ENCODE data around the gene HNRNPLL. TPM values are rescaled to one million over a fixed set of nuclear protein-coding genes. Genes with fewer than 3 reads are reported as not detected.
A peak's percentile ranks its signal among the peaks of the same experiment; 100 is the strongest.

HNRNPLL gene
- total RNA-seq, 2 experiments from 2014 or later: 44.9 to 46.5 TPM

DNA sequence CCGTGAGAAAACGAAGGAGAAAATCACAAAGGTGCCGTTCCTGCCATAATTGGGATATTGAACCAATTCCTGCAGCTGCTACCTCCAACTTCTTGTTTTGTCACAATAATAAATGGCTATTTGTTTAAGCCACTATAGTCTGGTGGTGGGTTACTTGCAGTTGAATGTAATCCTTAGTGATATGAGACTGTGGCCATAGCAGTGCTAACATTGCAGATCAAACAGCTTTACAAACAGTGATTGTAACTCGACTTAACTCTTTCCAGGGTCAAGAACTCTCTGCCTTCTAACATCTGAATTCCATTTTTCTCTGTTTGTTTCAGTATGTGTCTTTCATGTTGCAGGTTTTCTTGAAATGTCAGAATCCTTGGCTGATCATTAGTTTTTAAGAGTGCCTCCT, 24.7 kb upstream of the HNRNPLL start:
- ATAC-seq (ENCODE audit: poor library complexity): no peak
- H3K4me1 Mint-ChIP-seq (ENCODE audit: low read depth): peaks cover 18% of the 10 kb centered on the region
- ChIA-PET CTCF (interaction anchor here (1.0 to 3.6 kb wide), 2 partner anchors 23 to 26 kb away, joined by 3 to 17 read pairs; partner anchors contain the start of gene HNRNPLL), POLR2A (interaction anchor here (0.9 kb wide), 1 partner anchor 9 kb away, joined by 3 read pairs; no protein-coding TSS in a partner anchor)
- DNase-seq: no peak
- no peak overlapping the region for H3K4me3 Mint-ChIP-seq
- no peak overlapping the region for H3K27ac Mint-ChIP-seq
- intact Hi-C loops (cut with DNase I, micrococcal nuclease): no loop called here
- H3K36me3 Mint-ChIP-seq (ENCODE audit: low read depth): no peaks in the 10 kb centered on the region
- TF ChIP-seq CTCF (IDR thresholded peaks at IDR 0.05): no peak
- no peaks in the 10 kb centered on the region for H3K36me3 ChIP-seq (ENCODE audit: insufficient read depth, low read length)
- no peak overlapping the region for H3K4me3 ChIP-seq (ENCODE audit: low read length)
- no peaks in the 10 kb centered on the region for H3K27me3 Mint-ChIP-seq
- H3K27ac ChIP-seq (ENCODE audit: low read depth in 1 of 2, low read length in 2 of 2): no peak overlapping the region
- H3K4me1 ChIP-seq (ENCODE audit: insufficient read depth, low read length): peaks cover 15% of the 10 kb centered on the region
- no peaks in the 10 kb centered on the region for H3K27me3 ChIP-seq (ENCODE audit: control insufficient read depth in 1 of 2, insufficient read depth in 2 of 2, low read length in 2 of 2)
- H3K9me3 ChIP-seq (ENCODE audit: control insufficient read depth in 1 of 2, insufficient read depth in 1 of 2, low read length in 2 of 2): no peaks in the 10 kb centered on the region
- no peaks in the 10 kb centered on the region for H3K9me3 Mint-ChIP-seq

DNA sequence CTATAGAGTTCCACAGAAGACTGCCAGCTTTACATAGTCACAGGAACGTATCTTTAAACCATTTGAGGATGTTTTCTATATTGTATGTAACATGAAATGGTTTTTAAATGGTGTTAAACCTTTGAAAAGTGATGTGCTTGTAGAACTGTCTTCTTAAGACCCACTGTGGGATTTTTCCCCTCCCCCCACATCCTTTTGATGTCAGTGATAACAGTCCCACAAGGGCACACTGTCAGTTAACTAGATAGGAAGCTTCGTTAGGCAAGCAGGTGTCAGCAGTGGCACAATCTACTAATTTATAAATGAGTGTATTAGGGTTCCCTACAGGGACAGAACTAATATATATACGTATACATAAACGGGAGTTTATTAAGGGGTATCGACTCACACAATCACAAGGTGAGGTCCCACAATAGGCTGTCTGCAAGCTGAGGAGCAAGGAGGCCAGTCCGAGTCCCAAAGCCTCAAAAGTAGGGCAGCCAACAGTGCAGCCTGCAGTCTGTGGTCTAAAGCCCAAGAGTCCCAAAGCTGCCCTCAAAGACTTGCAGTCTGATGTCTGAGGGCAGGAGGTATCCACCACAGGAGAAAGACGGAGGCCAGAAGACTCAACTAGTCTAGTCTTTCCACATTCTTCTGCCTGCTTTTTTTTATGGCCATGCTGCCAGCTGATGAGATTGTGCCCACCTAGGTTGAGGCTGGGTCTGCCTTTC, 23.8 kb upstream of the HNRNPLL start:
- H3K4me1 Mint-ChIP-seq (ENCODE audit: low read depth): peaks cover 18% of the 10 kb centered on the region
- H3K4me1 ChIP-seq (ENCODE audit: insufficient read depth, low read length): peaks cover 15% of the 10 kb centered on the region
- H3K9me3 Mint-ChIP-seq: no peaks in the 10 kb centered on the region
- DNase-seq: peak in 10 of 14 experiments; percentile 7 to 85 (median 30)
- H3K4me3 Mint-ChIP-seq: peak overlapping the region; percentile 11
- H3K36me3 ChIP-seq (ENCODE audit: insufficient read depth, low read length): no peaks in the 10 kb centered on the region
- intact Hi-C loops (cut with DNase I, micrococcal nuclease): no loop called here
- TF ChIP-seq CTCF (IDR thresholded peaks at IDR 0.05): no peak
- CTCF ChIA-PET: interaction anchor here (0.5 to 3.6 kb wide), 4 partner anchors 23 to 173 kb away, joined by 3 to 17 read pairs (median 4); partner anchors contain the start of gene HNRNPLL
- H3K27ac ChIP-seq (ENCODE audit: low read depth in 1 of 2, low read length in 2 of 2): peak overlapping the region in 1 of 2 donors; percentile 40
- no peaks in the 10 kb centered on the region for H3K36me3 Mint-ChIP-seq (ENCODE audit: low read depth)
- H3K27me3 Mint-ChIP-seq: no peaks in the 10 kb centered on the region
- peak overlapping the region; percentile 32 for H3K27ac Mint-ChIP-seq
- no peaks in the 10 kb centered on the region for H3K9me3 ChIP-seq (ENCODE audit: control insufficient read depth in 1 of 2, insufficient read depth in 1 of 2, low read length in 2 of 2)
- H3K27me3 ChIP-seq (ENCODE audit: control insufficient read depth in 1 of 2, insufficient read depth in 2 of 2, low read length in 2 of 2): no peaks in the 10 kb centered on the region
- H3K4me3 ChIP-seq (ENCODE audit: low read length): no peak overlapping the region
- peak; percentile 76 for ATAC-seq (ENCODE audit: poor library complexity)
- POLR2A ChIA-PET: interaction anchor here (0.6 to 1.9 kb wide), 8 partner anchors 9 to 125 kb away, joined by 3 to 8 read pairs (median 3); partner anchors contain the start of genes GALM and SRSF7

GRCh38 chr2:38622210-38622609, 19.5 kb upstream of the HNRNPLL start:
- Histone ChIP-seq H3K27me3 (ENCODE audit: control insufficient read depth in 1 of 2, insufficient read depth in 2 of 2, low read length in 2 of 2) (no peaks in the 10 kb centered on the region), H3K36me3 (ENCODE audit: insufficient read depth, low read length) (no peaks in the 10 kb centered on the region), H3K4me1 (ENCODE audit: insufficient read depth, low read length) (peaks cover 14% of the 10 kb centered on the region), H3K9me3 (ENCODE audit: control insufficient read depth in 1 of 2, insufficient read depth in 1 of 2, low read length in 2 of 2) (no peaks in the 10 kb centered on the region), H3K4me3 (ENCODE audit: low read length) (no peak overlapping the region), H3K27ac (ENCODE audit: low read depth in 1 of 2, low read length in 2 of 2) (no peak overlapping the region)
- no peak for TF ChIP-seq CTCF (IDR thresholded peaks at IDR 0.05)
- no peaks in the 10 kb centered on the region for H3K9me3 Mint-ChIP-seq
- CTCF ChIA-PET: no interaction called here
- H3K27ac Mint-ChIP-seq: no peak overlapping the region
- POLR2A ChIA-PET: no interaction called here
- ATAC-seq (ENCODE audit: poor library complexity) (no peak), DNase-seq (peak in 2 of 14 experiments; percentile 28 to 45)
- no peaks in the 10 kb centered on the region for H3K36me3 Mint-ChIP-seq (ENCODE audit: low read depth)
- no peak overlapping the region for H3K4me3 Mint-ChIP-seq
- H3K4me1 Mint-ChIP-seq (ENCODE audit: low read depth): peaks cover 16% of the 10 kb centered on the region
- H3K27me3 Mint-ChIP-seq: no peaks in the 10 kb centered on the region
- intact Hi-C loops (cut with DNase I, micrococcal nuclease): no loop called here
